Activated CD8-positive, alpha-beta memory T cell treated with anti-CD3 and anti-CD28 coated beads, Interleukin-2, amount 50 U/mL, for 24 hours (primary cell): Measurements from ENCODE around the gene POLDIP2.

Experiments
- DNase-seq: peaks from one replicate; pipeline ENCODE4 v3.0.0-alpha.2; 2020; ENCODE audit errors: extremely low read depth

The POLDIP2 gene

GRCh38 chr17:28357061-28357900, at the start of gene POLDIP2:
POLDIP2 (minus strand) TSS chr17:28357527; CDS start chr17:28357448, 79 bp downstream.
- DNase-seq, result peak; percentile 88

- DNase-seq, result no peak
Measured at GRCh38 chr17:28406473-28406814, 49.1 kb upstream of the POLDIP2 start.

- peak; percentile 30 for DNase-seq
Measured at GRCh38 chr17:28405632-28406472, 48.5 kb upstream of the POLDIP2 start, which contains the start of gene SLC46A1. SLC46A1 (minus strand) TSS chr17:28406212; CDS start chr17:28406114, 98 bp downstream.

- DNase-seq, result no peak
Measured at GRCh38 chr17:28404812-28405570, 47.7 kb upstream of the POLDIP2 start.

GRCh38 chr17:28404461-28404811, 47.1 kb upstream of the POLDIP2 start:
- DNase-seq, result no peak

GRCh38 chr17:28404007-28404406, 46.7 kb upstream of the POLDIP2 start:
- DNase-seq, result no peak

GRCh38 chr17:28402844-28403243, 45.5 kb upstream of the POLDIP2 start:
- no peak for DNase-seq

GRCh38 chr17:28402224-28402630, 44.9 kb upstream of the POLDIP2 start:
- DNase-seq, result no peak

- DNase-seq, result no peak
Measured at GRCh38 chr17:28399808-28400207, 42.5 kb upstream of the POLDIP2 start.

GRCh38 chr17:28398280-28398981, 41.1 kb upstream of the POLDIP2 start:
- DNase-seq, result no peak

- DNase-seq, result no peak
Measured at GRCh38 chr17:28397687-28398279, 40.5 kb upstream of the POLDIP2 start.

GRCh38 chr17:28397275-28397674, 39.9 kb upstream of the POLDIP2 start:
- no peak for DNase-seq

- no peak for DNase-seq
Measured at GRCh38 chr17:28396635-28397239, 39.4 kb upstream of the POLDIP2 start.

GRCh38 chr17:28395968-28396367, 38.6 kb upstream of the POLDIP2 start:
- DNase-seq, result no peak

- no peak for DNase-seq
Measured at GRCh38 chr17:28395426-28395825, 38.1 kb upstream of the POLDIP2 start.

GRCh38 chr17:28394337-28395116, 37.2 kb upstream of the POLDIP2 start:
- no peak for DNase-seq

- DNase-seq, result no peak
Measured at GRCh38 chr17:28392491-28392890, 35.2 kb upstream of the POLDIP2 start.

- no peak for DNase-seq
Measured at GRCh38 chr17:28391401-28391800, 34.1 kb upstream of the POLDIP2 start.

GRCh38 chr17:28390984-28391383, 33.7 kb upstream of the POLDIP2 start:
- no peak for DNase-seq

GRCh38 chr17:28390563-28390962, 33.2 kb upstream of the POLDIP2 start:
- no peak for DNase-seq
